Activated CD8-positive, alpha-beta T cell treated with anti-CD3 and anti-CD28 coated beads, Interleukin-2, amount 10 ng/mL, durations not matched to agents 7 days and 5 days (primary cell): ENCODE results near the gene HOXC10. TPM values are rescaled to one million over a fixed set of nuclear protein-coding genes. Genes with fewer than 3 reads are reported as not detected.

Experiments used
- ATAC-seq: fragments of 150-1000 bp; cut with Tn5 transposase; one replicate; pipeline ENCODE4 v1.10.0; 2021; ENCODE audit warnings: moderate library complexity
- CTCF ChIA-PET: fragments of 350-600 bp; sonication (Branson Sonifier 250); formaldehyde crosslinking; loops from one replicate; lab custom pipeline; 2021; ENCODE audit warnings: antibody characterized with exemption; lab: Charles Lee
- POLR2A ChIA-PET: fragments of 350-600 bp; sonication (Branson Sonifier 250); formaldehyde crosslinking; loops from one replicate; lab custom pipeline; 2021; ENCODE audit warnings: antibody characterized with exemption; lab: Charles Lee
- DNase-seq: peaks from one replicate; pipeline ENCODE4 v3.0.0-alpha.2; 2020
- H3K27ac Mint-ChIP-seq: one replicate; pipeline ENCODE4 v1.8.0; 2021; ENCODE audit warnings: mild to moderate bottlenecking, mixed read lengths
- H3K27me3 Mint-ChIP-seq: one replicate; pipeline ENCODE4 v1.8.0; 2021; ENCODE audit warnings: low read depth, mixed read lengths
- H3K36me3 Mint-ChIP-seq: one replicate; pipeline ENCODE4 v1.8.0; 2021; ENCODE audit warnings: low read depth, mixed read lengths
- H3K4me1 Mint-ChIP-seq: one replicate; pipeline ENCODE4 v1.8.0; 2021; ENCODE audit warnings: low read depth, mixed read lengths
- H3K4me3 Mint-ChIP-seq: one replicate; pipeline ENCODE4 v1.8.0; 2021; ENCODE audit warnings: mild to moderate bottlenecking, mixed read lengths
- H3K9me3 Mint-ChIP-seq: one replicate; pipeline ENCODE4 v1.8.0; 2022; ENCODE audit warnings: mixed read lengths; ENCODE audit not compliant: insufficient read depth
- total RNA-seq, 2 experiments: library from RNA; stranded (reverse); gene quantifications; one replicate each; pipeline ENCODE4 v1.2.3, GENCODE V29; 2021

HOXC10 gene
- total RNA-seq, 2 experiments from 2014 or later: not detected

DNA sequence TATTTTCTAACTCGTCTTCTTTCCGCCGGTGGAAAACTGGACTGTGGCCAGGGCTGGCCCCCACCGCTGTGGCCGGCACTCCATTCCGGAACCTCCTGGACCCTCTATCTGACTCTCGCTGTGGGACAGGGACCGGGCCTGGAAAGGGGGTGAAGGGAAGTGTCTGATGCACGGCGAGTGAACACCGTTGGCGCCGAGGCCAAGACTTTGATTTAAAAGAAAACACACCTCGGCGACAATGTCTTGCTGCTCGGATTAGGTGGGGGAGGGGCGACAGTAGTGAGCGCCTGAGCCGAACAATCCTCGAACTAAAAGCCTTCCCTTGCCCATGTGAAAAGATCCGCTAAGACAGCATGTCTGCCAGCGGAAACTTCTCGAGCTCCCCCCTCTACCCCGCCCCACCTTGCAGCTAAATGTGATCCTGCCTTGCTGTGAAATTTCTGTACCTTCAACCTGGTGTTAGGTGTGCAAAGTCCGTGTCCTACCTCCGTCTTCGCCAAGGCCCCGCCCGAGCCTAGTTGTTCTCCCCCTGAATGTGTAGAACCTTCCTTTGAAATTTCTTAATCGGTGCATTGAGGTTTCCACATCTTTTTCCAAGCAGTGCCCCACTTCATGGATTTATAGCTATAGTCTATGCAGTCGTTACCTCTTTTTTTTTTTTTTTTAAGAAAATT lies 9.3 kb upstream of the HOXC10 start:
- POLR2A ChIA-PET: no interaction called here
- no peak for DNase-seq
- peak overlapping the region; percentile 45 for H3K27ac Mint-ChIP-seq
- CTCF ChIA-PET: interaction anchor here (0.9 to 1.9 kb wide), 4 partner anchors 9 to 240 kb away, joined by 3 to 11 read pairs (median 4); partner anchors contain the start of gene HOXC10
- peaks cover 11% of the 10 kb centered on the region for H3K36me3 Mint-ChIP-seq
- H3K27me3 Mint-ChIP-seq: peaks cover 88% of the 10 kb centered on the region
- peaks cover 22% of the 10 kb centered on the region for H3K4me1 Mint-ChIP-seq
- no peak for ATAC-seq
- H3K9me3 Mint-ChIP-seq: no peaks in the 10 kb centered on the region
- H3K4me3 Mint-ChIP-seq: peak overlapping the region; percentile 40

DNA sequence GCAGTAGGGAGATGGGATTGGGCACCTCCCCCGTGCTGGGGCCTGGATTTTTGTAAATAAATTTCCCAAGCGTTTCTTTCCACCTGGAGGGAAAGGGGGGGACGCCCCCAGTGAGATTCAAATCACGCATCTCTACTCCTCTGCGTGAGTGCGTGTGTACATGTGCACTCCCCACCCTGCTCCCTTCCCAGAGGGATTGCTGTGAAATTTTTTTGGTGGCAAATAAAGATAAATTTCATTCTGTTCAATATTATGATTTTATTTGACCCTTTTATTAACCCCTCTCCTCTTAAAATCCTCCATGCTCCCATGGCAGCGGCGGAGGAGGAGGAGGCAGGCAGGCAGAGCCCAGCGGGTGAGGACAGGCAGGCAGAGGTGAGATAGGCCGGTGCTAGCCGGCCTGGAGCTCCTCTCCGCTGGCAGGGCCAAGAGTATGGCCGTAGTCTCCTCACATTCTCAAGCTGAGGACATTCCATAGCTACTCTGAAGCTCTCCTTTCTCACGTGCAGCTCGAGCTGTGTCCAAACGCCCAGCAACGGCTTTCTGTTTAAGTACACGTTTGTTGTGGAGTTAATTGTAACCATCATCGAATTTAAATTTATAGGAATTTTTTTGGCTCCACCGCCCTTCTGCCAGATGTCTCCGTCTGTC lies 8.6 kb upstream of the HOXC10 start:
- ChIA-PET CTCF (interaction anchor here (0.9 to 1.9 kb wide), 4 partner anchors 9 to 239 kb away, joined by 3 to 11 read pairs (median 4); partner anchors contain the start of gene HOXC10), POLR2A (no interaction called here)
- Mint-ChIP-seq H3K36me3 (peaks cover 11% of the 10 kb centered on the region), H3K27ac (no peak overlapping the region), H3K4me3 (no peak overlapping the region), H3K27me3 (peaks cover 87% of the 10 kb centered on the region), H3K9me3 (no peaks in the 10 kb centered on the region), H3K4me1 (peaks cover 26% of the 10 kb centered on the region)
- no peak for DNase-seq
- ATAC-seq: no peak

DNA sequence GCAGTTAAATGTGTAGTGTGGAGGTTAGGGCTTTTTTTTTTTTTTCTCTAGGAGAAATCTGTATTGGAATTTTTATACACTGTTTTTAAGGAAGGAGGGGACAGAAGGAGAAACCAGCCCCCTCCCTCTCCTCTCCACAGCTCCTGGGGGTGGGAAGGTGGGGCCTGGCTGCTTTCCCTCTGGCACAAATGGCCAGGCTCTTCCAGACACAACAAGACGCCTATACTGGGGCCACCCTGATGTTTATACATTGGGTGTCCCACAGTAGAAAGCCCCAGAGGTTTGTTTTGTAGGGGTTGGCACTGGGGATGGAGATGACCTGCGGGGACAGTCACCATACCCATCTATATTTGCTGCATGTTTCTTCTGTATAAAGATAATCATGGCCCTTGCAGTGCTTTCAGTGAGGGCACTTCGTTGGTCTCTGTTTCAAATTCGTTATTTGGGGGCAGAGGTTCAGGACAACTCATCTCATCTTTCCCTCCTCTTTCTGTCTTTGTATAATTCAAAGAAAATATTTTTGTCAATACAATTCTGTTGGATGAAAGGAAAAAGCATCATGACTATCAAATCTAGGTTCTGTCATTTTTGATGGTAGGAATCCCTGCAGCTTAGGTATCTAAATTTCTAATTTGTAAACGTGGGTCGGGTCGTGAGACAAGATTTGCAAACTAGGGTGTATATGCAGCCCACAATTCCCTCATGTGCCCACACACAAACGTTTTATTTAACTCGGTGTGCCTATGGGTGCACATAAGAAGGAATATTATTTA lies 7.9 kb upstream of the HOXC10 start:
- H3K27me3 Mint-ChIP-seq: peaks cover 87% of the 10 kb centered on the region
- H3K36me3 Mint-ChIP-seq: peaks cover 11% of the 10 kb centered on the region
- no peak for ATAC-seq
- no peak overlapping the region for H3K27ac Mint-ChIP-seq
- H3K9me3 Mint-ChIP-seq: no peaks in the 10 kb centered on the region
- H3K4me1 Mint-ChIP-seq: peaks cover 26% of the 10 kb centered on the region
- POLR2A ChIA-PET: no interaction called here
- no peak for DNase-seq
- CTCF ChIA-PET: interaction anchor here (1.1 to 1.9 kb wide), 5 partner anchors 8 to 239 kb away, joined by 3 to 11 read pairs (median 3); partner anchors contain the start of gene HOXC10
- no peak overlapping the region for H3K4me3 Mint-ChIP-seq

DNA sequence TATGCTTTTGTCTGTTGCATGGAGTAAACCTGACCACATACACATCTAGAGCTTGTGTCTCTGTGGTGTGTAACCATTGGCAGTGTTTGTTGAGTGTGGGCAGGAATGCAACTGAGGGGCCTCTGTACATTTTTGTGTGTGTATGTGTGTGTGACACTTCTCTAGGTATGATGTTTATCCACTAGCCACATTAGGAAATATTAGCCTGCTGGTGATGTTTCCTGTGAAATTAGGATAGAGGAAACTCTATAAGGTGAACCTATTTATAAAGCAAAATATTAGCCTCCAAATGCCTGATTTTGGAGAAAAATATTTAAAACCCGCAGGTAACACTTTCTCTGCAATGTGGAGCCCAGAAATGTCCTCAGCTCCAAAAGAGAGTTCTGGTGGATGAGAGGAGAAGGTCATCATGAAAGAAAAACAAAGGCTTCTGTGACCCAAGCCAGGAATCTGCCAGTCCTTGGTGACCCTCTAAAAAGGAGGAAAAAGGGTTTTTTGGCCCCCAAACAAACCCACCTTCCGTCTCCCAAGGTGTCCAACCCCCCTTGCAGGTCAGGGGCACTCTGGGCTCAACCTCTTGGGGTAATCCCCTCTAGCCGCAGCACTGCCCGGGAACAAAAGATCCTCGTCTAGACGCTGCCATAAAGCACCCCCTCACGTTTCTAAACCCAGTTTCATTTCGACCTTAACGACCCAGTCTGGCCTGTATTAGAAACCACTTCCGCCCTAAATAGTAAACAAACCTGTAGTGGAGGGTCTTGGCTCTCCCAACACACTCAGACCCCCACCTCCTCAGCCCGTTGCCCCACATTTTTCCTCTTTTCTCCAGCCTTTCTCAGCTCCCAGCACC lies 7.1 kb upstream of the HOXC10 start:
- Mint-ChIP-seq H3K9me3 (no peaks in the 10 kb centered on the region), H3K4me3 (no peak overlapping the region), H3K4me1 (peaks cover 26% of the 10 kb centered on the region), H3K36me3 (peaks cover 10% of the 10 kb centered on the region), H3K27ac (no peak overlapping the region), H3K27me3 (peaks cover 87% of the 10 kb centered on the region)
- ATAC-seq (no peak), DNase-seq (no peak)
- CTCF ChIA-PET: interaction anchor here (1.1 to 1.4 kb wide), 2 partner anchors 10 to 28 kb away, joined by 3 read pairs; no protein-coding TSS in a partner anchor
- POLR2A ChIA-PET: no interaction called here

DNA sequence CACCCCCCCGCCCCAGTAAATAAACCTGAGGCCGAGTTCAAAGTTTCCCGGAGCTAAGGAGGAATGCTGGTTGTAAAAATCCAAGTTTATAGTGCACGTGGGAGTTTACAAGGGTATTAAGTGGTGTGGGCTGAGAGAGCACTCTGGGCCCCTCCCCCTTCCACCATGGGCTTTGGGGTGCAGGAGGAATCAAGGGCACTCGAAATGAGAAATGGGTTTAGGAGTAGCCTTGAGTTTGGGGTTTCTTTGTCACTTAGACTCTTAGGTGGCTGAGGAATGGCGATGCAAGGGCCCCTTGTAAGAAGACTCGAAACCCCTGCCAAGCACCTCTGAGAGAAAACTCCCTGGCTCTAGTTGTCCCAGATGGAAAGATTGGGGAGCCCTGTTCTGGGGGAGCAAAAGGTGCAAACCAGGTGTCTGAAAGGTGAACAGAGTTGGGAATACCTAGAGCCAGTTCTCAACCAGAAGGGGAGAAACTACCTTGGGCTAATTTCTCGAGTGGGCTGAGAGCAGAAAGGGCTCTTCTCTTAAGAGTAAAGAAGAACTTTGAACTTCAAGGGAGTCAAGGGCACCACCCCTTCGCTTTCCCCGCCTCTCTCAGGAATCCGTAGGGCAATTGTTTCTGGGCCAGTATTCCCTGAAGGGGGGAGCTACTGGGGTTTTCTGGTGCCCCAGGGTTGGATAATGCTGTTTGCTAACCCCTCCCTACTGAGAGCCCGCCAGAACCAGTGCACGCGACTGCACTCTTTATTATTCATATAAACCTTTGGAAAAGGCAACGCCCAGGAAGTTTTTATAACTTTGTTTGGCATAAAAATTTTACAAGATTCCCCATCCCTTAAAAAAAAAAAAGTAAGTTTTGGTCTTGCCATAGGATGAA lies 6.2 kb upstream of the HOXC10 start:
- CTCF ChIA-PET: interaction anchor here (1.1 to 1.4 kb wide), 2 partner anchors 10 to 27 kb away, joined by 3 read pairs; no protein-coding TSS in a partner anchor
- POLR2A ChIA-PET: no interaction called here

DNA sequence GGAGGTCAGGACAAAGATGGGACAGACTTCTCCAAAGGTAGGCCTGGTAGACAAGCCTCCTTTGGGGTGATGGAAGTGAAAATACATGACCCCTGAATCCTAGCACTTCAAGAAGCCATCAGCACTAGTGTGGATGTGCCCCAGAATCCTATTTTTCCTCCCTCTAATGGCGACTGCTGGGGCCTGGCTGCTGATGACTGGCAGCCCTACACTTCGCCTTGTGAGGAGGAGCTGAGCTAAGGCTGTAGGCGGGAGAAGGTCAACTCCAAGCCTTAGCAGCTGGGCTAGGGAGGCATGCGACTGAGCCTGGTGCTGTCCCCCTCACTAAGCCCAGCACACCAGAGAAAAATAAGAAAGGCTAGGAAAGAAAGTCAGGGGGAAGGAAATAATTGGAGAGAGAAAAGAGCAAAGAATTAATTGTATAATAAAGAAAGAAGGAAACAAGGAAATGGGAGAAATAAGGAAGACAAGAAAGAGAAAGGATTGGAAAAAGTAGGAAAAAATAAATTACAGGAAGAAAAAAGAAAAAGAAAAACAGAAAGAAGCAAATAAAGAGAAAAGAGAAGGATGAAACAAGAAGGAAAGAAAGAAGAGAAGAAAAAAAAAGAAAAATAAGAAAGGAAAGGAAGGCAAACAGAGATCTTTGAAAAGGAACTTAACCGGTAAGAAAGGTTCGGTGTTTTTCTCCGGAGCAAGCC lies 4.7 kb upstream of the HOXC10 start:
- ChIA-PET CTCF (interaction anchor here (1.1 kb wide), 1 partner anchor 221 kb away, joined by 4 read pairs; no protein-coding TSS in a partner anchor), POLR2A (interaction anchor here (0.5 to 0.7 kb wide), 2 partner anchors 45 to 221 kb away, joined by 3 to 4 read pairs; no protein-coding TSS in a partner anchor)
- Mint-ChIP-seq H3K4me3 (no peak overlapping the region), H3K4me1 (peaks cover 22% of the 10 kb centered on the region), H3K36me3 (peaks cover 4% of the 10 kb centered on the region), H3K9me3 (no peaks in the 10 kb centered on the region), H3K27me3 (peaks cover 92% of the 10 kb centered on the region), H3K27ac (no peak overlapping the region)
- DNase-seq (no peak), ATAC-seq (no peak)

More for the DNA sequence above, 6.2 kb upstream of the HOXC10 start:
- ATAC-seq: no peak
- peaks cover 89% of the 10 kb centered on the region for H3K27me3 Mint-ChIP-seq
- H3K4me1 Mint-ChIP-seq: peaks cover 19% of the 10 kb centered on the region
- H3K4me3 Mint-ChIP-seq: no peak overlapping the region
- peaks cover 4% of the 10 kb centered on the region for H3K36me3 Mint-ChIP-seq
- DNase-seq: no peak
- no peaks in the 10 kb centered on the region for H3K9me3 Mint-ChIP-seq
- no peak overlapping the region for H3K27ac Mint-ChIP-seq

DNA sequence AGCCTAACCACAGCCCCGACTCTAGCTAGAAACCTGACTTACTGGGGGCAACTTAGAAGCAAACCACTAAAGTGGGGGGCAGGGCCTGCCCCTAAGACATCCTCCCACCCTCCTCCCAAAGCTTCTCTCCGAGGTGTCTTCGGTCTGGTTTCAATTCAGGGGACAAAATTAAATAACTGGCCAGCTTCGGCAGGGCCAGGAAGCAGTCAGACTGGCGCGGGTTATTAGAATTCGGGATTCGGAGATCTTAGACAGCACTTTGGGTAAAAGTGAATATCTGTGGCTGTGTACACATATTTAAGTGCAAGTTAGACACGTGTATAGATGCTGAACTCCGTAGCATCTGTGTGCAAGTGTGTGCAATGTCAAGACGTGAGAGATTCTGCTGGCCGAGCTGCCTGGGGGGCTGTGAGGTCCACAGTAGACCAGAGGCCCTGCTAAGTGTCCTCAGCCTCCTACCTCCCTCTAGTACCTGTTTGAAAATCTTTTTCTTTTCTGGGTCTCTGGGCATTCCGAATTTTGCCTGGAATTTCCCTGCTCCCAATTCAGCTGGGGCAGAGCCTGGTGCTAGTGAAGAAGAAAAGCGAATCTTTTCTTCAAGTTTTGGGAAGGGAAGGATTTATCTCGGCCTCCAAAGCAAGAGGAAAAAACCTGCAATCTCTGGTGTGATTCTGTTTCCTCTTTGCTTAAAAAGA lies 4.0 kb upstream of the HOXC10 start:
- Mint-ChIP-seq H3K4me3 (no peak overlapping the region), H3K36me3 (peaks cover 2% of the 10 kb centered on the region), H3K27me3 (peaks cover 92% of the 10 kb centered on the region), H3K9me3 (no peaks in the 10 kb centered on the region), H3K4me1 (peaks cover 21% of the 10 kb centered on the region), H3K27ac (no peak overlapping the region)
- ATAC-seq (no peak), DNase-seq (no peak)
- ChIA-PET CTCF (interaction anchor here (0.5 to 1.1 kb wide), 2 partner anchors 23 to 220 kb away, joined by 3 to 4 read pairs; no protein-coding TSS in a partner anchor), POLR2A (interaction anchor here (0.5 to 0.7 kb wide), 2 partner anchors 46 to 221 kb away, joined by 3 to 4 read pairs; no protein-coding TSS in a partner anchor)

DNA sequence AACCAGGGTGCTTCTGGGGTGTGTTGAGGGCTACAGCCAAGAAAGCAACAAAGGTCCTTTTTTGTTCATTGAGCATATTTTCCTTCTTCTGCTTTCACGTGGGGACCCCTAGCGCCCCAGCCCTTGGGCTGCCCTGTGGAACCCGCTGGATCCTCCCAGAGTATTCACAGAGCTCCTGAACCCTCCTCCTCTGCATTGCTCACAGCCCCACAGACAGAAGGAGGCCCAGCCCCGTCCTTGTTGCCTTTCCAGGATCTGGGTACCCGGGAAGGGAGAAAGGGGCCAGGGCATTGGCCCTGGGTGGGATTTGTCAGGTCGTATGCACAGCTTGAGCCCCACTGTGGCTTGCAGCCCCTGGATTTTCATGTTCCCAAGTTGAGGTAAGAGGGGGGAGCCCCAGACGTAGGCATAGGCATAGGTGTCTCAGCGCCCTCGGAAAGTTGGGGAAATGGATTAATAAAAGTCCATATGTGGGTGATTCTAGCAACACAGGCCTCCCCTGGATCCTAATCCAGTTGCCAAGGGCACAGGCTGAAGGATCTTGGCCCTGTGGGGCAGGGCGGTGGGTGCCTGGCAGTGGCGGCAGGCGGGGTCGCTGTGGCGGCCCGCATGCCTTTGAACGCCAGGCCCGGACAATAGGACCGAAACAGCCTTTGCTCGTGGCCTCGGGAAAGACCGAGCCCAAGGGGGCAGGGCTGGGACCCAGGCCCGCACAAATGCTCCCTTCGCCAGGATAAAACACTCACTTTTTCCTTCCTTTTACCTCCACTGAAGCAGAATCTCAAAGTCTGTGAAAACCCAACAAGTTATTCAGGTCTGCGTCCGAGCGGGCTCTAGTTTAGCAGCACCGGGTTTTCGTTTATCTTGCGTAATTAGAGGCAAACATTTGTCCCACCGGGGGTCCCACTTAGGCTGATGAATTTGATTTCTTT lies 3.0 kb upstream of the HOXC10 start:
- DNase-seq (no peak), ATAC-seq (no peak)
- no peak overlapping the region for H3K27ac Mint-ChIP-seq
- POLR2A ChIA-PET: no interaction called here
- peaks cover 2% of the 10 kb centered on the region for H3K36me3 Mint-ChIP-seq
- CTCF ChIA-PET: no interaction called here
- peaks cover 28% of the 10 kb centered on the region for H3K4me1 Mint-ChIP-seq
- peaks cover 93% of the 10 kb centered on the region for H3K27me3 Mint-ChIP-seq
- no peak overlapping the region for H3K4me3 Mint-ChIP-seq
- no peaks in the 10 kb centered on the region for H3K9me3 Mint-ChIP-seq
